Neural progenitor cell (in vitro differentiated cells): ENCODE results near the gene CD63.

ENCODE experiments used
- CTCF ChIP-seq: fragments of 200-600 bp; sonication (generic); IDR thresholded peaks from 2 replicates; pipeline ENCODE4 v1.5.1; 2017; ENCODE audit warnings: antibody characterized with exemption, mild to moderate bottlenecking
- EZH2phosphoT487 ChIP-seq: fragments of 200-600 bp; sonication (generic); IDR thresholded peaks from 2 replicates; pipeline ENCODE4 v1.6.1; 2017; ENCODE audit warnings: antibody characterized with exemption

DNA sequence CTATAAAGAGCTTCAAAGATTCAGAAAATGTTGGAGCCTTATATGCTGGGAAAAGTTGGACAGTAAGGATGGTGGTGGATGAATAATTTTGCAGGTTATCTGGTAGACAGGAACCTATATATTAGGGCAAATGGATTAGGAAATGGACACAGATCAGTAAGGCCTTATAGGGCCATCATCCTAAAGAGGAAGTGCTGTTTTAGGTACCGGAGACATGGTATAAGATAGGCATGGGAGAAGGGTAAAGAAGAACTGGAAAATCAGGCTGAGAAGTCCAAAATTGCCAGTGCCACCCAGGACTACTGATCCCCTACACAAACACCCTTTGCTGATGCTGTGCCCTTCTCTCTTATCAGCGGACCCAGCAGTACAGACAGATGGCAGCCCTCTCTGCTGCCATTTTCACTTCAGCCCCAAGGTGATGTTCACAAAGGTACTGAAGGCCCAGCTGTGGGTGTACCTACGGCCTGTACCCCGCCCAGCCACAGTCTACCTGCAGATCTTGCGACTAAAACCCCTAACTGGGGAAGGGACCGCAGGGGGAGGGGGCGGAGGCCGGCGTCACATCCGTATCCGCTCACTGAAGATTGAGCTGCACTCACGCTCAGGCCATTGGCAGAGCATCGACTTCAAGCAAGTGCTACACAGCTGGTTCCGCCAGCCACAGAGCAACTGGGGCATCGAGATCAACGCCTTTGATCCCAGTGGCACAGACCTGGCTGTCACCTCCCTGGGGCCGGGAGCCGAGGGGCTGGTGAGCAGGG lies 19.6 kb upstream of the CD63 start:
- TF ChIP-seq CTCF (no peak), EZH2phosphoT487 (no peak)
